Measurements from ENCODE around the gene MIGA1. TPM values are rescaled to one million over a fixed set of nuclear protein-coding genes. Genes with fewer than 3 reads are reported as not detected.
"Not testable (repeated sequence)": the region's sequence is repeated elsewhere in the genome, so short reads cannot be mapped to it uniquely, and the experiment has no call there.

The MIGA1 gene
- total RNA-seq, 2 experiments from 2014 or later = 7.2 to 9.0 TPM

DNA sequence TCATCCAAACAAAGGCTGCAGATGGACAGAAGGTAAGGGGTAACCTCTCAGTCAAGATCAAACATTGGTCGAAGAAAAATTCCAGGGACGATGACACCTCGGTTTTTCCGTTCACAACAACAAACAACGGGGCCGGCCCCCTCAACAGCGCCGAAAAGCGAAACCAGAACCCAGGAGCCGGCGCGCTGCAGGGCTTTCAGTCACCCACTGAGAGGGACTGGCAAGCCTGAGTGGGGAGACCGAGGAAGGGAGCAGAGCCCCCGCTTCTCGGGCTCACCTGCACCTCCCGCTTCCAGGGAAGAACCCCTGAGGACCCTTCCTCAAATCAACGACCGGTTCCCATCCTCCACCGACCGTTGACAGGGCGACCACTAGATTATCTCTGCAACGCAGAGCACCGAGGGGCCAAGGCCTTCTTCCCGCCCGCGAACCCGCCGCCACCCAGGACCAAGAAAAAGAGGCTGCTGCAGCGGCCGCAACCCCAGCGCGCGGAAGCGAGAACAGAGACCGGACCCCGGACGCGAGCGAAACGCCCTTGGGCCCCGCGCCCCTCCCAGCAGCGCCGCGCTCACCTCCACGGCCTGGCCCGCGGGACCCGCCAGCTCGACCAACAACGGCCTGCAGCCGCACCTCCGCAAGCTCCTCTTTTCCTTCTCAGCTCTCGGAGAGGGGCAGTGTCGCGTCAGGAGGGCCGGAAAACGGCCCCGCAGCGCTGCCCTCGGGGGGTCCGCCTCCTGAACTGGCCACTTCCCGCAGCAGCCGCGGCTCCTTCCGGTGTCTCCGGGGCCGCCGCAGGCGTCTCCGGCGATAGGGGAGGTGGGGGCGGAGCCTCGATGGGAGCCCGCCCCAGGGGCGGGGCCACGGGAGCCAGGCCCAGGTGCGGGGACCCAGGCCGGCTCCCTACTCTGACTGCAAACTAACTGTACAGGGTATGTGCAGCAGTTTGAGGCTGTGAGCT is 20.1 kb upstream of the MIGA1 start, which contains the start of gene USP33:
Gene USP33 (minus strand): TSS at position 782 of the 958 bp plus-strand sequence. CDS start 18,155 bp downstream, outside the sequence.
- H3K27ac Mint-ChIP-seq = peak within 1 kb of the TSS; percentile 92
- H3K4me1 Mint-ChIP-seq = peaks cover 41% of the 10 kb centered on the region
- ATAC-seq (peak; percentile 98), DNase-seq (peak; percentile 95)
- POLR2A ChIA-PET = interaction anchor here (0.9 kb wide), 1 partner anchor 9 kb away, joined by 3 read pairs; no protein-coding TSS in a partner anchor
- CTCF ChIA-PET = interaction anchor here (0.6 to 1.0 kb wide), 2 partner anchors 221 to 245 kb away, joined by 3 read pairs; partner anchors contain the start of gene DNAJB4
- H3K4me3 Mint-ChIP-seq = peak within 1 kb of the TSS; percentile 89
- no peaks in the 10 kb centered on the region for H3K27me3 Mint-ChIP-seq
- no peaks in the 10 kb centered on the region for H3K36me3 Mint-ChIP-seq (ENCODE audit: low read depth)
- intact Hi-C loops (cut with DNase I, micrococcal nuclease) = loop anchor here (1.0 to 10.0 kb wide), 6 partner anchors 20 to 545 kb away; partner anchors contain the start of genes MIGA1 (in 2 of the 2), FUBP1 (in 1 of the 2), PIGK (in 1 of the 2) and ZZZ3 (in 1 of the 2)
- H3K9me3 Mint-ChIP-seq (ENCODE audit: low read depth) = no peaks in the 10 kb centered on the region

DNA sequence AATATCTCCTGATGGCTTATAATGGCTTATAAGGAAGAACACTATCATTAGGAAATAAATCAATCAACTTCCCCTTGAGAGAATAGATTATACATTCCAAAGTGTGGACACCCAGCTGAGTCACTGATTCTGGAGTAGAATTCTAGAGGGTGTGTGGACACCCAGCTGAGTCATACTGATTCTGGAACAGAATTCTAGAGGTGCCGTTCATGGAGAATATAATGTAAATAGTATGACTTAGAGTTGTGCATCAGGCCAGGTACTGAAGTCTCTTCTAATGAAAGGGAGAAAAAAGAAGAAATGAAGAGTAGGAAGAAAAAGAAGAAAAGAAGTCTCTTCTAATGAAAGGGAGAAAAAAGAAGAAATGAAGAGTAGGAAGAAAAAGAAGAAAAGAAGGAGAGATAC is 17.4 kb upstream of the MIGA1 start:
- no peaks in the 10 kb centered on the region for H3K9me3 Mint-ChIP-seq (ENCODE audit: low read depth)
- POLR2A ChIA-PET = no interaction called here
- peaks cover 19% of the 10 kb centered on the region for H3K4me1 Mint-ChIP-seq
- no peak overlapping the region for H3K27ac Mint-ChIP-seq
- no peak for DNase-seq
- ATAC-seq = no peak
- H3K27me3 Mint-ChIP-seq = no peaks in the 10 kb centered on the region
- no peak overlapping the region for H3K4me3 Mint-ChIP-seq
- intact Hi-C loops (cut with DNase I, micrococcal nuclease) = no loop called here
- CTCF ChIA-PET = no interaction called here
- no peaks in the 10 kb centered on the region for H3K36me3 Mint-ChIP-seq (ENCODE audit: low read depth)

DNA sequence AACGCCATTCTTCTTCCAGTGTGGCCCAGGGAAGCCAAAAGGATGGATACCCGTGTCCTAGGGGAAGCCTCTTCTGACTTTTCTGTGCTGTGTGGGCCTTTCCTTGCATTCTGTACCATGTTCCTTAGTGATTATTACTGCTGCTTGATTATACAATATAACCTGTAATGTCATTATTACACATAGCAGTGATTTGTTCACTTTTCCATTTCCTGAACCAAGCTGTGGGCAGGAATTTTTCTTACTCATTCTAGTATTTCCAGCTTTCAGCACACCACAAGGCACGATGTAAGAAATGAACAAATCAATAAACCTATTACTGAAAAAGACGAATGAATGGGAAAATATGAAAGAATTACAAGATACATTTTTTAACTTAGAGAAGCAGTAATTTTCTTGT is 11.4 kb upstream of the MIGA1 start:
- intact Hi-C loops (cut with DNase I, micrococcal nuclease) = no loop called here
- Mint-ChIP-seq H3K9me3 (ENCODE audit: low read depth) (no peaks in the 10 kb centered on the region), H3K4me3 (no peak overlapping the region), H3K27ac (no peak overlapping the region), H3K27me3 (no peaks in the 10 kb centered on the region), H3K4me1 (peaks cover 6% of the 10 kb centered on the region), H3K36me3 (ENCODE audit: low read depth) (no peaks in the 10 kb centered on the region)
- DNase-seq (no peak), ATAC-seq (peak; percentile 39)
- ChIA-PET POLR2A (interaction anchor here (0.7 kb wide), 1 partner anchor 9 kb away, joined by 3 read pairs; no protein-coding TSS in a partner anchor), CTCF (interaction anchor here (1.0 kb wide), 1 partner anchor 364 kb away, joined by 3 read pairs; no protein-coding TSS in a partner anchor)

DNA sequence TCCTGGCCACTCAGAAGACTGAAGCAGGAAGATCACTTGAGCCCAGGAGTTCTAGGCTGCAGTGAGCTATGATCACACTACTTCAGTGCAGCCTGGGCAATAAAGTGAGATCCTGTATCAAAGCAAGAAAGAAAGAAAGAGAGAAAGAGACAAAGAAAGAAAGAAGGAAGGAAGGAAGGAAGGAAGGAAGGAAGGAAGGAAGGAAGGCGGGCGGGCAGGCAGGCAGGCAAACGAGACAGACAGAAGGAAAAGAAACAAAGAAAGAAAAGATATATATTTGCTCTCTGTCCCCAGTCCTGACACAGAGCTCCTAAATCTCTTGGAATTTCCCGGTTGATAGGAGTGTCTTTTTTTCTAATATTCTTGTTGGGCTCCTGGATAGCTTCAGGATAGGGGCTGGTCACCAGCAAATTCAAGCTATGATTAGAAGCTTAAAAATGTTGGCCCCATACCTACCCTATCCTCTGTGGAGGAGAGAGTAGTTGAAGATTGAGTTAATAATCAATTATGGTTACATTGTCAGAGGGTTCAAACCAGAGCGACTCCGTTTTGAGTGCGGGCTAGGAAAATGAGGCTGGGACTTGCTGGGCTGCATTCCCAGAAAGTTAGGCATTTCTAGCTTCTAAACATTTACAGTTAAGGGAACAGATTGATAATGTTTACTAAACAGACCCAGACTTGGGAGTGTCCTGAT is 3.3 kb upstream of the MIGA1 start:
- peaks cover 15% of the 10 kb centered on the region for H3K4me1 Mint-ChIP-seq
- DNase-seq (no peak), ATAC-seq (no peak)
- H3K27ac Mint-ChIP-seq = no peak overlapping the region
- no peaks in the 10 kb centered on the region for H3K36me3 Mint-ChIP-seq (ENCODE audit: low read depth)
- no peaks in the 10 kb centered on the region for H3K27me3 Mint-ChIP-seq
- ChIA-PET CTCF (interaction anchor here (0.8 to 1.0 kb wide), 2 partner anchors 10 to 97 kb away, joined by 3 read pairs; no protein-coding TSS in a partner anchor), POLR2A (interaction anchor here (0.7 kb wide), 1 partner anchor 80 kb away, joined by 7 read pairs; no protein-coding TSS in a partner anchor)
- no peak overlapping the region for H3K4me3 Mint-ChIP-seq
- no peaks in the 10 kb centered on the region for H3K9me3 Mint-ChIP-seq (ENCODE audit: low read depth)
- intact Hi-C loops (cut with DNase I, micrococcal nuclease) = loop anchor here (5.0 to 10.0 kb wide), 3 partner anchors 94 to 1989 kb away; partner anchors contain the start of genes IFI44L (in 1 of the 2), RABGGTB (in 1 of the 2) and ZZZ3 (in 1 of the 2)

DNA sequence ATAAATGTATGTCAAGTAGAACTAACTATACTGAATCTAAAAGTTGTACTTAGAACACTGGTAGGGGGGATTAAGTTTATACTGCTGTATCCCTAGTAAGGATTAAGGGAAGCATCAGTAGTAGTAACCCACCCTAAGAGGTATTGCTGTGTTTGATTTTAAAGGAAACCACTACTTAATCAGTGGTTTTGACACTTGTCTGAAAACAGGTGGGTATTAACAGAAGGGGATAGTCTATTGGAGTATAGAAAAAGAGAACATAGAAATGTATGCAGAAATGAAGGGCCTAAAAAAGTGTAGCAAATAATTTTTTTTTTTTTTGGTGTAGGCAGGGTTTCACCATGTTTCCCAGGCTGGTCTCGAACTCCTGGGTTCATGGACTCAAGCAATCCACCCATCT is 2.2 kb downstream of the MIGA1 start:
- no peak for ATAC-seq

DNA sequence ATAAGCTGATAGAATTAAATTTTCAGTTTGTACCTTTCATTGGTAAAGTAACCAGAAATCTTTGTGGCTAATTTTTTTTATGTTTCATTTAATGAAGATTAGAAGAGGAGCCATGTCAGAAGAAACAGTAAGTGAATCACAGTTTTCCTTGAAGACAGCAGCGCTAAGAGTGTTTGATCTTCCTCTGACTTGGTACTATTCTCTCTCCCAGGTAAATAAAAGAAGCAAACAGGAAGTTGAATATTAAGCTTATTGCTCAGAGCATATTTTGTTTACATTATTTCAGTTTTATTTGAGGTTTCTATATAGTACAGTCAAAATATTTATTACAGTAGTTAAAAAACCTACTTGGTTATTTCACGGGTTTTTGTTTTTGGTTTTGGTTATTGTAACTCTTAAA is 3.7 kb downstream of the MIGA1 start:
- peaks cover 45% of the 10 kb centered on the region for H3K36me3 Mint-ChIP-seq (ENCODE audit: low read depth)
- ATAC-seq (no peak), DNase-seq (no peak)
- ChIA-PET POLR2A (no interaction called here), CTCF (no interaction called here)
- H3K27me3 Mint-ChIP-seq = no peaks in the 10 kb centered on the region
- H3K9me3 Mint-ChIP-seq (ENCODE audit: low read depth) = peaks cover 5% of the 10 kb centered on the region
- no peak overlapping the region for H3K27ac Mint-ChIP-seq
- H3K4me1 Mint-ChIP-seq = peaks cover 34% of the 10 kb centered on the region
- intact Hi-C loops (cut with DNase I, micrococcal nuclease) = no loop called here
- no peak overlapping the region for H3K4me3 Mint-ChIP-seq

More for the DNA sequence above, 2.2 kb downstream of the MIGA1 start:
- intact Hi-C loops (cut with DNase I, micrococcal nuclease) = no loop called here
- DNase-seq = no peak
- no peak overlapping the region for H3K27ac Mint-ChIP-seq
- H3K4me3 Mint-ChIP-seq = no peak overlapping the region
- H3K4me1 Mint-ChIP-seq = peaks cover 34% of the 10 kb centered on the region
- POLR2A ChIA-PET = no interaction called here
- peaks cover 33% of the 10 kb centered on the region for H3K36me3 Mint-ChIP-seq (ENCODE audit: low read depth)
- CTCF ChIA-PET = interaction anchor here (1.1 kb wide), 1 partner anchor 33 kb away, joined by 3 read pairs; no protein-coding TSS in a partner anchor
- peaks cover 3% of the 10 kb centered on the region for H3K9me3 Mint-ChIP-seq (ENCODE audit: low read depth)
- H3K27me3 Mint-ChIP-seq = no peaks in the 10 kb centered on the region

DNA sequence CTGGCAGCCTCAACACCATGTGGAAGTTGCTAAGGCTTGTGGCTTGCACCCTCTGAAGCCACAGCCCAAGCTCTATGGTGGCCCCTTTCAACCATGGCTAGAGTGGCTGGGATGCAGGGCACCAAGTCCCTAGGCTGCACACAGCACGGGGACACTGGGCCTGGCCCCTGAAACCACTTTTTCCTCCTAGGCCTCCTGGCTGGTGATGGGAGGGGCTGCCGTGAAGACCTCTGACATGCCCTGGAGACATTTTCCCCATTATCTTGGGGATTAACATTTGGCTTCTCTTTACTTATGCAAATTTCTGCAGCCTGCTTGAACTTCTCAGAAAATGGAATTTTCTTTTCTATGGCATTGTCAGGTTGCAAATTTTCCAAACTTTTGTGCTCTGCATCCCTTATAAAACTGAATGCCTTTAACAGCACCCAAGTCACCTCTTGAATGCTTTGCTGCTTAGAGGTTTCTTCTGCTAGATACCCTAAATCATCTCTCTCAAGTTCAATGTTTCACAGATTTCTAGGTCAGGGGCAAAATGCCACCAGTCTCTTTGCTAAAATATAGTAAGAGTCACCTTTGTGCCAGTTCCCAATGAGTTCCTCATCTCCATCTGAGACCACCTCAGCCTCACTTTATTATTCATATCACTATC is 6.8 kb downstream of the MIGA1 start:
- POLR2A ChIA-PET; H3K27me3 Mint-ChIP-seq; H3K4me3 Mint-ChIP-seq; ATAC-seq; H3K9me3 Mint-ChIP-seq (ENCODE audit: low read depth); CTCF ChIA-PET; DNase-seq; H3K27ac Mint-ChIP-seq: not testable (repeated sequence)
- H3K36me3 Mint-ChIP-seq (ENCODE audit: low read depth) = peaks cover 52% of the 10 kb centered on the region
- H3K4me1 Mint-ChIP-seq = peaks cover 20% of the 10 kb centered on the region
- intact Hi-C loops (cut with DNase I, micrococcal nuclease) = loop anchor here in 1 of 2 experiments (5.0 kb wide), 1 partner anchor 156 kb away; no protein-coding TSS in a partner anchor

DNA sequence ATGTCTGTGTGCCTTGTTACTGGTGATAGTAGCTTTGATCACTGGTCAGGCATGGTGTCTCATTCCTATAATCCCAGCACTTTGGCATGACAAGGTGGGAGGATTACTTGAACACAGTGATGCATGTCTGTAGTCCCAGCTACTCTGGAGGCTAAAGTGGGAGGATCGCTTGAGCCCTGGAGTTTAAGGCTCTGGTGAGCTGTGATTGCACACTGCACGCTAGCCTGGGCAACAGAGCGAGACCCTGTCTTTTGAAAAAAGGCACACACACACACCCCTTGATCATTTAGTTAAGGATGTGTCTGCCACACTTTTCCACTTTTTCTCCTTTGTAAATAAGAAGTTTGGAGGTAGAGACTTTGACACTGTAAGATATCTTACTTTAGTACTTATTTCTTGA is 15.1 kb downstream of the MIGA1 start:
- POLR2A ChIA-PET = no interaction called here
- Mint-ChIP-seq H3K27me3 (no peaks in the 10 kb centered on the region), H3K27ac (no peak overlapping the region), H3K9me3 (ENCODE audit: low read depth) (no peaks in the 10 kb centered on the region), H3K4me1 (peaks cover 7% of the 10 kb centered on the region), H3K4me3 (no peak overlapping the region), H3K36me3 (ENCODE audit: low read depth) (peaks cover 21% of the 10 kb centered on the region)
- intact Hi-C loops (cut with DNase I, micrococcal nuclease) = no loop called here
- CTCF ChIA-PET = no interaction called here
- no peak for DNase-seq
- no peak for ATAC-seq

DNA sequence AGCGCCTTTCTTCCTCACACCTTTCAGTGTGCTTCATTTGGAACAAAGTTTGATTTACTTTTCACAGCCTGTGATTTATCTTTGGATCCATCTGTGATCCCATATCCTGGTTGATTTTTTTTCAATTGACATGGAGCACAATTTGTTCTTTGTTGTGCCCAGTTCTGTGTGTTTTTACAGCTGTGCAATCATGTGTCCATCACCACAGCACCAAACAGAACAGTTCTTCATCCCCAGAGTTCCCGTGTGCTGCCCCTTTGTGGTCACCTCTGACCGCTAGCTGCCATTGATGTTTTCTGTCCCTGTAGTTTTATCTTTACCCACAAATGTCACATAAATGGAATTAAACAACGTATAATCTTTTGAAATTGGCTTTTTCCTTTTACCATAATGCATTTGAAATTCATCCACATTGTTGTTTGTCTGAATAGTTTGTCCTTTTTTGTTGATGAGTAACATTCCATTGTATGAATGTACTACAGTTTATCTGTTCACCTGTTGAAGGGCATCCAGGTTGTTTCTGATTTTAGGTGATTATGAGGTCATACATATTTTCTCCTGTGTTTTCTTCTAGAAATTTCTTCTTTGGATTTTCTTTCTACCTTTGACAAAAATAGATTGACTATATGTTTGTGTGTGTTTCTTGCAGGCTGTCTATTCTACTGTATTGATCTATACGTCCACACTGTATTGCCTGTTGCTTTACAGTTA is 17.4 kb downstream of the MIGA1 start:
- CTCF ChIA-PET = interaction anchor here (0.8 to 1.2 kb wide), 3 partner anchors 11 to 25 kb away, joined by 3 to 4 read pairs (median 3); no protein-coding TSS in a partner anchor
- no peak for ATAC-seq

DNA sequence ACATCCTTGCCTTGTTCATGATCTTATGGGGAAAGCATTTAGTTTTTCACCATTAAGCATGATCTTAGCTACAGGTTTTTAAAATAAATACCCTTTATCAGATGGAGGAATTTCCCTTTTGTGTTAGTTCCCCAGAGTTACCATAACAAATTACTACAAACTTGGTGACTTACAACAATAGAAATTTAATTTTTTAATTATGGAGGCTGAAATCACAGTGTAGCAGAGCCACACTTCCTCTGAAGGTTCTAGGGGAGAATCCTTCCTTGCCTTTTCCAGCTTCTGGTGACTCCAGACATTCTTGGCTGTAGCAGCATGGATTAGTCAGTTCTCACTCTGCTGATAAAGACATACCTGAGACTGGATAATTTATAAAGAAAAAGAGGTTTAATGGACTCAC is 18.5 kb downstream of the MIGA1 start:
- CTCF ChIA-PET = interaction anchor here (0.6 to 1.2 kb wide), 4 partner anchors 20 to 106 kb away, joined by 3 to 4 read pairs (median 3); no protein-coding TSS in a partner anchor
- POLR2A ChIA-PET = no interaction called here
- ATAC-seq = no peak

More for the DNA sequence above, 17.4 kb downstream of the MIGA1 start:
- POLR2A ChIA-PET = no interaction called here
- intact Hi-C loops (cut with DNase I, micrococcal nuclease) = no loop called here
- peaks cover 8% of the 10 kb centered on the region for H3K4me1 Mint-ChIP-seq
- H3K36me3 Mint-ChIP-seq (ENCODE audit: low read depth) = peaks cover 24% of the 10 kb centered on the region
- no peaks in the 10 kb centered on the region for H3K27me3 Mint-ChIP-seq
- no peak for DNase-seq
- H3K27ac Mint-ChIP-seq = no peak overlapping the region
- no peaks in the 10 kb centered on the region for H3K9me3 Mint-ChIP-seq (ENCODE audit: low read depth)
- H3K4me3 Mint-ChIP-seq = no peak overlapping the region

More for the DNA sequence above, 18.5 kb downstream of the MIGA1 start:
- DNase-seq = no peak
- Mint-ChIP-seq H3K9me3 (ENCODE audit: low read depth) (no peaks in the 10 kb centered on the region), H3K27ac (no peak overlapping the region), H3K4me1 (peaks cover 7% of the 10 kb centered on the region), H3K27me3 (no peaks in the 10 kb centered on the region), H3K36me3 (ENCODE audit: low read depth) (peaks cover 20% of the 10 kb centered on the region), H3K4me3 (no peak overlapping the region)
- intact Hi-C loops (cut with DNase I, micrococcal nuclease) = no loop called here

All from activated CD4-positive, alpha-beta T cell treated with anti-CD3 and anti-CD28 coated beads for 36 hours (primary cell).